ENCODE measurements around the gene RYR2.

Gene RYR2

GRCh38 chr1:237033804-237034203 is 8.2 kb upstream of the RYR2 start:
- no peak for TF ChIP-seq CTCF (IDR thresholded peaks at IDR 0.05; ENCODE audit: low read depth, low read length)
- in situ Hi-C loops (cut with HindIII; ENCODE audit: low sequenced_read_pairs) = no loop called here
- no peak for DNase-seq (ENCODE audit: low read depth, low spot score)
- no peak overlapping the region for H3K4me3 ChIP-seq (ENCODE audit: low read depth, low read length)

- in situ Hi-C loops (cut with HindIII; ENCODE audit: low sequenced_read_pairs) = no loop called here
- H3K4me3 ChIP-seq (ENCODE audit: low read depth, low read length) = no peak overlapping the region
- no peak for DNase-seq (ENCODE audit: low read depth, low spot score)
- TF ChIP-seq CTCF (IDR thresholded peaks at IDR 0.05; ENCODE audit: low read depth, low read length) = no peak
These were observed 6.2 kb upstream of the RYR2 start for GRCh38 chr1:237035759-237036158.

GRCh38 chr1:237038211-237038610 is 3.8 kb upstream of the RYR2 start:
- no peak for TF ChIP-seq CTCF (IDR thresholded peaks at IDR 0.05; ENCODE audit: low read depth, low read length)
- H3K4me3 ChIP-seq (ENCODE audit: low read depth, low read length) = no peak overlapping the region
- in situ Hi-C loops (cut with HindIII; ENCODE audit: low sequenced_read_pairs) = no loop called here
- DNase-seq (ENCODE audit: low read depth, low spot score) = no peak

- TF ChIP-seq CTCF (IDR thresholded peaks at IDR 0.05; ENCODE audit: low read depth, low read length) = no peak
- DNase-seq (ENCODE audit: low read depth, low spot score) = no peak
- no peak overlapping the region for H3K4me3 ChIP-seq (ENCODE audit: low read depth, low read length)
- in situ Hi-C loops (cut with HindIII; ENCODE audit: low sequenced_read_pairs) = no loop called here
These were observed 1.2 kb upstream of the RYR2 start for GRCh38 chr1:237040823-237041222.

GRCh38 chr1:237041461-237041794 is 556 bp upstream of the RYR2 start:
- DNase-seq (ENCODE audit: low read depth, low spot score) = no peak
- in situ Hi-C loops (cut with HindIII; ENCODE audit: low sequenced_read_pairs) = no loop called here
- TF ChIP-seq CTCF (IDR thresholded peaks at IDR 0.05; ENCODE audit: low read depth, low read length) = no peak
- H3K4me3 ChIP-seq (ENCODE audit: low read depth, low read length) = no peak overlapping the region

- H3K4me3 ChIP-seq (ENCODE audit: low read depth, low read length) = no peak overlapping the region
- in situ Hi-C loops (cut with HindIII; ENCODE audit: low sequenced_read_pairs) = no loop called here
- no peak for DNase-seq (ENCODE audit: low read depth, low spot score)
- no peak for TF ChIP-seq CTCF (IDR thresholded peaks at IDR 0.05; ENCODE audit: low read depth, low read length)
These were observed 525 bp downstream of the RYR2 start for GRCh38 chr1:237042526-237042891.

- in situ Hi-C loops (cut with HindIII; ENCODE audit: low sequenced_read_pairs) = no loop called here
- no peak for TF ChIP-seq CTCF (IDR thresholded peaks at IDR 0.05; ENCODE audit: low read depth, low read length)
- no peak for DNase-seq (ENCODE audit: low read depth, low spot score)
- H3K4me3 ChIP-seq (ENCODE audit: low read depth, low read length) = no peak overlapping the region
These were observed 1.1 kb downstream of the RYR2 start for GRCh38 chr1:237042892-237043576.

Data from astrocyte of the spinal cord (primary cell).